Activated T-cell treated with anti-CD3 and anti-CD28 coated beads, Interleukin-2, amount 50 U/mL, for 1 hour (primary cell): ENCODE data around the gene ADH1C.
"Not testable (repeated sequence)": the region's sequence is repeated elsewhere in the genome, so short reads cannot be mapped to it uniquely, and the experiment has no call there.

Experiments used
- DNase-seq: peaks from one replicate; pipeline ENCODE4 v3.0.0-alpha.2; 2020

The ADH1C gene

GRCh38 chr4:99352602-99353537 is at the start of gene ADH1C:
Gene ADH1C, minus strand, starts transcription at chr4:99352746. Its CDS starts 71 bp downstream, at chr4:99352675.
- no peak for DNase-seq

DNA sequence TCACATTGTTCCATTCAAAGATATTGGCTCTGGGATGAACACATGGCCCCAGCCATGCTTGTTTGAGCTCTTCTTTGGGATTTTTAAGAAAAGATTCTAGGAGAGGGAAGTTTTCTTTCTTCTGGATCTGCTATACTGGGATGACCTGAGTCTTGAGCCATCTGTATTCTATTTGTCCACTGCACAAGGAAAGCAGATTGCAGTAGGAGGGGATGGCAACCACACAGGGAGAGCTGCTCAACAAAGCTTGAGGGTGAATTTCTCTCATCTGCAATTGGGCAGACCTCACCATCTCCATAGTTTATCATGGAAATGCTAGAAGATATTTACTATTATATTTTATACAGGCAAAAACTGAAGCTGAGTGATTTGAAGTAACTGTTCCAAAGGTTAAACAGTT is 48.3 kb upstream of the ADH1C start:
- no peak for DNase-seq

GRCh38 chr4:99399017-99399416 is 46.5 kb upstream of the ADH1C start:
- DNase-seq: no peak

- DNase-seq: no peak
Measured at GRCh38 chr4:99395595-99396364, 43.2 kb upstream of the ADH1C start.

DNA sequence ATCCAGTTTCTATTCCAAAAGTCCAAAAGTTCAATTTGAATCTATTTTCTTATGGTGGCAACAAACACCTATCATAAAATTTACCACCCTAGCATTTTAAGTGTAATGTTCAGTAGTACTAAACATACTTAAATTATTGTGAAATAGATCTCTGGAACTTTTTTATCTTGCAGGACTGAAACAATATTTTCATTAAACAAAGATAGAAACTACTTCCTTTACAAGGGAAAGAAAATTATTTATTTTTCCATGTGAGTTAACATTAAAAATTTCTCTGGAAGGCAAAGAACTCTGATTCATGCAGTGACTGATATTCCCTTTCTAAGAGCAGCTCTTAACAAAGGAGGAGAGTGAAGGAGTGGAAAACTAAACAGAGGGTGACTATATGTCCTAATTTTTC is 42.4 kb upstream of the ADH1C start:
- DNase-seq: no peak

DNA sequence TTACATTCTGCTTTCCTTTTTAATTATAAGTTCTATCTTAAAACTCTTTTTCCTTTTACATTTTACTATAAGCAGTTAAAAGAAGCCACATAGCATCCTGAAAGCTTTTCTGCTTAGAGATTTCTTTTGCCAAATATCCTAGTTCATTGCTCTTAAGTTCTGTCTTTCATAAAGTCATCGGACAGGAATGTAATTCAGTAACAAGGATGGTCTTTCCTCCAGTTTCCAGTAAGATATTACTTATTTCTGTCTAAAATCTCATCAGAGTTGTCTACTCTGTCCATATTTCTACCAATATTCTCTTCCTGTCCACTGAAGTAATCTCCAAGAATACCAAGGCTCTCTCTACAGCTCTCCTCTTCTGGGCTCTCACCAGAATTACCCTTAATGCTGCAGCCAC is 37.5 kb upstream of the ADH1C start:
- DNase-seq: no peak

DNA sequence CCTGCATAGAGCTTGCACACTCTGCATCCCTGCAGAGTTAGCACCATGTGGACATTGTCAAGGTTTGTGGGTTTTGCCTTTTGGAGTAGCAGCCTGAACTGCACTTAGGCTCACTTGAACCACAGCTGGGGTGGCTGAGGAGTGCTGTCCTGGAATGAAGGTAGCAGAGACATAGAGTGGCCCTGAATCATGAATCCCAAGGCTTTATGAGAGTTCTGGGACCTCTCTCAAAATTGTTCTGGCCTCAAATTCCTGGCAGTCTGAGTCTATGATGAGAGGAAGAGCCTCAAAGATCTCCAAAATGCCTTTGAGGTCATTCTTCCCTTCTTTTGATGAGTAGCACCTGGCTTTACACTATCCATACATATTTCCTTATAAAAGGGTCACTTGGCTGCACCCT is 37.1 kb upstream of the ADH1C start:
- DNase-seq: no peak

GRCh38 chr4:99383833-99384392 is 31.4 kb upstream of the ADH1C start:
- no peak for DNase-seq

DNA sequence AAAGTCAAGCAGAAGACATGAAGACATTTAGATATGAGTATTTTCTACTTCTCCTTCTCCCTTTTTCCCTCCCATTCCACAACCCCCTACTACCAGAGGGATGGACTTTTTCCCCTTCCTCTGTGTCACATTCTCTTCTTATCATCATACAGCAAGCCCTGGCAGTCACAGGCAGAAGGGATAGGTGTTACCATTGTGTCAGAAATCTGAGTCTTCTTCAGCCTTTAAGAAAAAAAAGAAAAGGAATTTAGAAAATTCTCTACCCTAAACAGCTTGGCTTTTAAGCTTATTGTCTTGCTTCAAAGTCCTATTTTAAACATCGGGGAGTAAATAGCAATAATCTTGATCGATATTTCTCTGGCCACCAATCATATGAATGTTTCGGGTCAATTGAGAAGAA is 30.9 kb upstream of the ADH1C start:
- no peak for DNase-seq

- no peak for DNase-seq
Measured at GRCh38 chr4:99382745-99383360, 30.3 kb upstream of the ADH1C start.

GRCh38 chr4:99381588-99382175 is 29.1 kb upstream of the ADH1C start:
- no peak for DNase-seq

GRCh38 chr4:99379571-99379970 is 27.0 kb upstream of the ADH1C start:
- DNase-seq: no peak

- no peak for DNase-seq
Measured at GRCh38 chr4:99378876-99379275, 26.3 kb upstream of the ADH1C start.

GRCh38 chr4:99377341-99377740 is 24.8 kb upstream of the ADH1C start:
- DNase-seq: not testable (repeated sequence)

- DNase-seq: not testable (repeated sequence)
Measured at GRCh38 chr4:99372464-99372863, 19.9 kb upstream of the ADH1C start.

GRCh38 chr4:99367817-99368216 is 15.3 kb upstream of the ADH1C start:
- DNase-seq: not testable (repeated sequence)

- no peak for DNase-seq
Measured at GRCh38 chr4:99366491-99366890, 13.9 kb upstream of the ADH1C start.

DNA sequence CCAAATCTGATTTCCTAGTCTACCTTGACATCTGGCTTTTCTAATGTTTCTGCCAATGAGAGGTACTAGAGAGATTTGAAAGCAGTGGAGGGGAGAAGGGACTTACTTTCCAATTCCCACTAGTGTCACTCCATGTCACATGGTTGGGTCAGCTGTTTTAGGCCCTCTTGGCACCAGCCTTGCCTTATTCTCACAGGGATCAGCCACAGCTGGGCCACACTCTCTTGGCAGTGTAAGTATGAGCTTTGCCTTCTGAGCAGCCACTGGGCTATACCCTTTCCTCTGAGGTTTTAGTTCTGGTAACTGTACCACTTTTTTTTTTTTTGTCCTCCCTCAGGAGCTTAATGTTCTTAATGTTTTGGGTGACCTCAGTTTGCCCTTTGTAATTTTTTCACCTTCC is 10.2 kb upstream of the ADH1C start:
- no peak for DNase-seq

- DNase-seq: no peak
Measured at GRCh38 chr4:99361899-99362275, 9.3 kb upstream of the ADH1C start.

- DNase-seq: no peak
Measured at GRCh38 chr4:99361268-99361898, 8.8 kb upstream of the ADH1C start.

DNA sequence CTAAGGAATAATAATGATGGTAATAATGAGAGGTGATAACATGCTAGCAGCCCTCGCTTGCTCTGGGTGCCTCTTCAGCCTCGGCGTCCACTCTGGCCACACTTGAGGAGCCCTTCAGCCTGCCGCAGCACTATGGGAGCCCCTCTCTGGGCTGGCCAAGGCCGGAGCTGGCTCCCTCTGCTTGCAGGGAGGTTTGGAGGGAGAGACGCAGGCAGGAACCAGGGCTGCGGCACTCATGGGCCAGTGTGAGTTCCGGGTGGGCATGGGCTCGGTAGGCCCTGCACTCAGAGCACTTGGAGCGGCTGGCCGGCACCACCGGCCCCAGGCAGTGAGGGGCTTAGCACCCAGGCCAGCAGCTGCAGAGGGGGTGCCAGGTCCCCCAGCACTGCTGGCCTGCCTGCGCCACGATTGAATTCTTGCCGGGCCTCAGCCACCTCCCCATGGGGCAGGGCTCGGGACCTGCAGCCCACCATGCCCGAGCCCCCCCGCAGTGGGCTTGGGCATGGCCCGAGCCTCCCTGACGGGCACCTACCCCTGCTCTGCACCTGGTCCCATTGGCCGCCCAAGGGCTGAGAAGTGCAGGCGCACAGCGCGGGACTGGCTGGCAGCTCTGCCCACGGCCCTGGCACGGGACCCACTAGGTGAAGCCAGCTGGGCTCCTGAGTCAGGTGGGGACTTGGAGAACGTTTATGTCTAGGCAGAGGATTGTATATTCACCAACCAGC is 7.1 kb upstream of the ADH1C start:
- DNase-seq: no peak

DNA sequence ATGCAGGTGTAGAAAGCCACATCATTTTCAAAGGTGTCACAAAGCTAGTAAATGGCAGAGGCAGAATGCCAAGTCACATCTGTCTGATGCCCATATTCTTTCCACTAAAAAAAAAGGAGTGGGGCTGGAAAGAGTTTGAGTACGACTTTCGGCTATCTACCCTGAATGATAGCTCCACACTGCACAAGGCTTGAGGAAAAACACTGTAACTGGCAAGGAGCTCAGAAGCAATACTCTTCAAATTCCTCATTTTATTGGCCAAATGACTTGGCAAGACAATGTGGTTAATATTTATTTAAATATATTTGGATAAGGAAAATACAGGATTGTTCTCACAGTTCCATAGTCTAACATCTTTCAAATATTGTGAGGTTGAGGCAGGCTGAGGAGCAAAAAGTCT is 5.4 kb upstream of the ADH1C start:
- no peak for DNase-seq
